ENCODE results near the gene CCDC194.
A peak's percentile ranks its signal among the peaks of the same experiment; 100 is the strongest.

The CCDC194 gene

GRCh38 chr19:17347361-17347760 lies 46.6 kb downstream of the CCDC194 start:
- H3K36me3 ChIP-seq (ENCODE audit: control insufficient read depth, insufficient read depth, low read length) = peaks cover 3% of the 10 kb centered on the region; the same call in 1 of the 2 replicates
- H3K27me3 ChIP-seq (ENCODE audit: control insufficient read depth, insufficient read depth, low read length) = no peaks in the 10 kb centered on the region
- H3K27ac ChIP-seq (ENCODE audit: low read depth, low read length) = no peak overlapping the region
- no peak overlapping the region for H3K4me3 ChIP-seq (ENCODE audit: low read depth, low read length)
- peaks cover 15% of the 10 kb centered on the region; the same call in 1 of the 2 replicates for H3K4me1 ChIP-seq (ENCODE audit: control insufficient read depth, insufficient read depth, low read length)
- no peak overlapping the region for H3K9ac ChIP-seq (ENCODE audit: low read length)
- no peaks in the 10 kb centered on the region for H3K9me3 ChIP-seq (ENCODE audit: control insufficient read depth, insufficient read depth, low read depth, low read length)

- H3K36me3 ChIP-seq (ENCODE audit: control insufficient read depth, insufficient read depth, low read length) = peaks cover 10% of the 10 kb centered on the region
- H3K27me3 ChIP-seq (ENCODE audit: control insufficient read depth, insufficient read depth, low read length) = no peaks in the 10 kb centered on the region
- H3K4me3 ChIP-seq (ENCODE audit: low read depth, low read length) = no peak overlapping the region
- peaks cover 15% of the 10 kb centered on the region; the same call in 1 of the 2 replicates for H3K4me1 ChIP-seq (ENCODE audit: control insufficient read depth, insufficient read depth, low read length)
- H3K9me3 ChIP-seq (ENCODE audit: control insufficient read depth, insufficient read depth, low read depth, low read length) = no peaks in the 10 kb centered on the region
- no peak overlapping the region for H3K27ac ChIP-seq (ENCODE audit: low read depth, low read length)
- no peak overlapping the region for H3K9ac ChIP-seq (ENCODE audit: low read length)
Measured at GRCh38 chr19:17346109-17346671, 47.8 kb downstream of the CCDC194 start.

DNA sequence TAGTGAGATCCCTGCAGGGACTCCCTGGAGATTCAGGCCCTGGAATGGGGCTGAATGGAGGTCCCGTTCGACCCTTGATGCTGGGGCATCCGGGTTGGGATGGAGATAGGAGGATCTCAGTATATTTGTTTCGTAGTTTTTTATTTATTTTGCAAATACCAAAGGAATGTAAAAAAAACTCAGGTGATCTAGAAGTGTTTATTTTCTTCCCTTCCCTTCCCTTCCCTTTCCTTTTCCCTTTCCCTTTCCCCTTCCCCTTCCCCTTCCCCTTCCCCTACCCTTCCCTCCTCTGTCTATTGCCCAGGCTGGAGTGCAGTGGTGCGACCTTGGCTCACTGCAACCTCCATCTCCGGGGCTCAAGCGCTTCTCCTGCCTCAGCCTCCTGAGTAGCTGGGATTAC lies 52.2 kb downstream of the CCDC194 start:
- Histone ChIP-seq H3K27me3 (ENCODE audit: control insufficient read depth, insufficient read depth, low read length) (no peaks in the 10 kb centered on the region), H3K9me3 (ENCODE audit: control insufficient read depth, insufficient read depth, low read depth, low read length) (no peaks in the 10 kb centered on the region), H3K27ac (ENCODE audit: low read depth, low read length) (no peak overlapping the region), H3K9ac (ENCODE audit: low read length) (no peak overlapping the region), H3K36me3 (ENCODE audit: control insufficient read depth, insufficient read depth, low read length) (peaks cover 10% of the 10 kb centered on the region), H3K4me1 (ENCODE audit: control insufficient read depth, insufficient read depth, low read length) (peaks cover 20% of the 10 kb centered on the region), H3K4me3 (ENCODE audit: low read depth, low read length) (no peak overlapping the region)

- H3K4me3 ChIP-seq (ENCODE audit: low read depth, low read length) = no peak overlapping the region
- H3K9ac ChIP-seq (ENCODE audit: low read length) = no peak overlapping the region
- H3K27me3 ChIP-seq (ENCODE audit: control insufficient read depth, insufficient read depth, low read length) = no peaks in the 10 kb centered on the region
- peaks cover 20% of the 10 kb centered on the region for H3K4me1 ChIP-seq (ENCODE audit: control insufficient read depth, insufficient read depth, low read length)
- peaks cover 10% of the 10 kb centered on the region for H3K36me3 ChIP-seq (ENCODE audit: control insufficient read depth, insufficient read depth, low read length)
- H3K27ac ChIP-seq (ENCODE audit: low read depth, low read length) = no peak overlapping the region
- no peaks in the 10 kb centered on the region for H3K9me3 ChIP-seq (ENCODE audit: control insufficient read depth, insufficient read depth, low read depth, low read length)
Measured at GRCh38 chr19:17341386-17341785, 52.6 kb downstream of the CCDC194 start.

DNA sequence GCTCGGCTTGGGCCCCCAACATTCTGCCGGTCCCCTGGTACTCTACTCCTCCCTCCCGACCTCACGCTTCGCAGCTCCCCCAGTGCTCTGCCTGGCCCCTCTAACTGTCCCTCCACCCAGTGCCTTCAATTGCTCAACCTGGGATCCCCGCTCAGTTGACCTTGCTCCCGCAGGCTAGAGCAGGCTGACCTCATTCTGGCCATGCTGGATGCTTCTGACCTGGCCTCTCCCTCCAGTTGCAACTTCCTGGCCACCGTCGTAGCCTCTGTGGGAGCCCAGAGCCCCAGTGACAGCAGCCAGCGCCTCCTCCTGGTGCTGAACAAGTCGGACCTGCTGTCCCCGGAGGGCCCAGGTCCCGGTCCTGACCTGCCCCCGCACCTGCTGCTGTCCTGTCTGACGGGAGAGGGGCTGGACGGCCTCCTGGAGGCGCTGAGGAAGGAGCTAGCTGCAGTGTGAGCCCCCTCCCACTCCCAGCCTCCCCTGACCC lies 53.1 kb downstream of the CCDC194 start:
- H3K36me3 ChIP-seq (ENCODE audit: control insufficient read depth, insufficient read depth, low read length) = peaks cover 10% of the 10 kb centered on the region
- H3K9ac ChIP-seq (ENCODE audit: low read length) = no peak overlapping the region
- no peaks in the 10 kb centered on the region for H3K9me3 ChIP-seq (ENCODE audit: control insufficient read depth, insufficient read depth, low read depth, low read length)
- no peak overlapping the region for H3K27ac ChIP-seq (ENCODE audit: low read depth, low read length)
- peaks cover 20% of the 10 kb centered on the region for H3K4me1 ChIP-seq (ENCODE audit: control insufficient read depth, insufficient read depth, low read length)
- peak overlapping the region; percentile 32; the same call in 1 of the 2 replicates for H3K4me3 ChIP-seq (ENCODE audit: low read depth, low read length)
- no peaks in the 10 kb centered on the region for H3K27me3 ChIP-seq (ENCODE audit: control insufficient read depth, insufficient read depth, low read length)

Measured in HUES6 (cell line).